Smooth muscle cell (in vitro differentiated cells): ENCODE measurements around the gene MROH2A. TPM values are rescaled to one million over a fixed set of nuclear protein-coding genes. Genes with fewer than 3 reads are reported as not detected.

Source experiments
- DNase-seq: peaks from one replicate; lab custom pipeline; 2025; ENCODE audit not compliant: unreplicated experiment; lab: John Stamatoyannopoulos, UW
- H2AFZ ChIP-seq: fragments of 200-600 bp; sonication (generic); 2 replicates; pipeline ENCODE4 v1.6.0; 2016; ENCODE audit warnings: antibody characterized with exemption, low read depth, mild to moderate bottlenecking
- H3F3A ChIP-seq: fragments of 200-600 bp; sonication (generic); 2 replicates; pipeline ENCODE4 v1.6.0; 2017; ENCODE audit warnings: antibody characterized with exemption, low read depth
- H3K27ac ChIP-seq: fragments of 200-600 bp; sonication (generic); 2 replicates; pipeline ENCODE4 v1.5.1; 2016; ENCODE audit warnings: low read depth, mild to moderate bottlenecking
- H3K27me3 ChIP-seq: fragments of 200-600 bp; sonication (generic); 2 replicates; pipeline ENCODE4 v1.6.1; 2016; ENCODE audit warnings: low read depth, mild to moderate bottlenecking
- H3K36me3 ChIP-seq: fragments of 200-600 bp; sonication (generic); 2 replicates; pipeline ENCODE4 v1.5.1; 2016; ENCODE audit warnings: low read depth
- H3K4me1 ChIP-seq: fragments of 200-600 bp; sonication (generic); 2 replicates; pipeline ENCODE4 v1.5.1; 2016; ENCODE audit warnings: low read depth
- H3K4me2 ChIP-seq: fragments of 200-600 bp; sonication (generic); 2 replicates; pipeline ENCODE4 v1.6.0; 2016; ENCODE audit warnings: mild to moderate bottlenecking
- H3K4me3 ChIP-seq: fragments of 200-600 bp; sonication (generic); 2 replicates; pipeline ENCODE4 v1.5.1; 2016; ENCODE audit warnings: mild to moderate bottlenecking
- H3K79me2 ChIP-seq: fragments of 200-600 bp; sonication (generic); 2 replicates; pipeline ENCODE4 v1.6.0; 2016; ENCODE audit warnings: low read depth, mild to moderate bottlenecking
- H3K9ac ChIP-seq: fragments of 200-600 bp; sonication (generic); 2 replicates; pipeline ENCODE4 v1.6.0; 2016; ENCODE audit warnings: low read depth
- H3K9me3 ChIP-seq: fragments of 200-600 bp; sonication (generic); replicated peaks from 2 replicates; pipeline ENCODE4 v1.5.1; 2016; ENCODE audit warnings: low read depth
- H4K20me1 ChIP-seq: fragments of 200-600 bp; sonication (generic); 2 replicates; pipeline ENCODE4 v1.6.0; 2016; ENCODE audit warnings: low read depth
- WGBS: methylation state at CpG from one replicate; pipeline ENCODE4 v1.1.7; 2016; ENCODE audit warnings: low lambda C conversion rate; 5-methylcytosine and 5-hydroxymethylcytosine counted together
- polyA plus RNA-seq: library from polyadenylated mRNA; unstranded; fragments of >200 nt; fragmentation: Nextera tagmentation; extraction: Ambion mirVana; gene quantifications from 2 replicates; pipeline ENCODE4 v1.2.1, GENCODE V29; 2016
- total RNA-seq: library from RNA; depleted of rRNA; stranded (reverse); fragments of >200 nt; gene quantifications from 2 replicates; pipeline ENCODE4 v1.2.3, GENCODE V29; 2014
- TF ChIP-seq, protein P1 (sequence below): fragments of 200-600 bp; sonication (generic); IDR thresholded peaks from 2 replicates; pipeline ENCODE4 v1.5.1; 2017; ENCODE audit warnings: borderline replicate concordance, mild to moderate bottlenecking, antibody characterized with exemption; ENCODE audit not compliant: insufficient read depth, poor library complexity, severe bottlenecking

The MROH2A gene
- total and polyA plus RNA-seq, 2 experiments from 2014 or later: not detected

GRCh38 chr2:233791883-233792329 is 13.8 kb downstream of the MROH2A start:
- no peaks in the 10 kb centered on the region for H3K27me3 ChIP-seq
- no peak overlapping the region for H3K9ac ChIP-seq
- TF ChIP-seq, protein P1, sequence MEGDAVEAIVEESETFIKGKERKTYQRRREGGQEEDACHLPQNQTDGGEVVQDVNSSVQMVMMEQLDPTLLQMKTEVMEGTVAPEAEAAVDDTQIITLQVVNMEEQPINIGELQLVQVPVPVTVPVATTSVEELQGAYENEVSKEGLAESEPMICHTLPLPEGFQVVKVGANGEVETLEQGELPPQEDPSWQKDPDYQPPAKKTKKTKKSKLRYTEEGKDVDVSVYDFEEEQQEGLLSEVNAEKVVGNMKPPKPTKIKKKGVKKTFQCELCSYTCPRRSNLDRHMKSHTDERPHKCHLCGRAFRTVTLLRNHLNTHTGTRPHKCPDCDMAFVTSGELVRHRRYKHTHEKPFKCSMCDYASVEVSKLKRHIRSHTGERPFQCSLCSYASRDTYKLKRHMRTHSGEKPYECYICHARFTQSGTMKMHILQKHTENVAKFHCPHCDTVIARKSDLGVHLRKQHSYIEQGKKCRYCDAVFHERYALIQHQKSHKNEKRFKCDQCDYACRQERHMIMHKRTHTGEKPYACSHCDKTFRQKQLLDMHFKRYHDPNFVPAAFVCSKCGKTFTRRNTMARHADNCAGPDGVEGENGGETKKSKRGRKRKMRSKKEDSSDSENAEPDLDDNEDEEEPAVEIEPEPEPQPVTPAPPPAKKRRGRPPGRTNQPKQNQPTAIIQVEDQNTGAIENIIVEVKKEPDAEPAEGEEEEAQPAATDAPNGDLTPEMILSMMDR: no peak
- DNase-seq: no peak
- no peaks in the 10 kb centered on the region for H3K36me3 ChIP-seq
- no peaks in the 10 kb centered on the region for H4K20me1 ChIP-seq
- no peak overlapping the region for H3K4me3 ChIP-seq
- H3K79me2 ChIP-seq: no peaks in the 10 kb centered on the region
- H3K4me2 ChIP-seq: no peak overlapping the region
- no peak overlapping the region for H2AFZ ChIP-seq
- no peaks in the 10 kb centered on the region for H3F3A ChIP-seq
- 90% methylated on average over 9 of the region's 9 CpGs for WGBS
- no peaks in the 10 kb centered on the region for H3K9me3 ChIP-seq
- H3K27ac ChIP-seq: no peak overlapping the region
- H3K4me1 ChIP-seq: no peaks in the 10 kb centered on the region

DNA sequence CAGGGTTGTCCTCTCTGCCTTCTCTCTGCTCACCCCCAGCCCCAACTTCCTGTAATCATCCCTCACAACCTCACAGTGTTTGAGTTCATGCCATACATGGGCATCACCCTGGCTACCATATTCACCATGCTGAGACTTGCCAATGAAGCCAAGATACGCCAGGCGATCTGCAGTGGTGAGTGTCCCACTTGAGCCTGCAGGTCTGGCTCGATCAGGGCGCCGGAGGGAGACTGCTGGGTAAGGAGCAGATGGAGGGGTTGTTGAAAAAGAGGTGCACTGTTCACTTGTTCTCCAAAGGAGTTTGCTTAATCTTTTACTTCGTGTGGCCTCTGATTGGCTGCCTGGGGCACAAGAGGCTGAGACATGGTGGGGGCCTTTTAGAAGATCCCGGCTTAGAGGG is 14.6 kb downstream of the MROH2A start:
- H3K4me1 ChIP-seq: no peaks in the 10 kb centered on the region
- H3K4me2 ChIP-seq: no peak overlapping the region
- no peaks in the 10 kb centered on the region for H3K9me3 ChIP-seq
- 94% methylated on average over 7 of the region's 7 CpGs for WGBS
- TF ChIP-seq, protein P1: no peak
- no peaks in the 10 kb centered on the region for H3K79me2 ChIP-seq
- DNase-seq: no peak
- H3F3A ChIP-seq: no peaks in the 10 kb centered on the region
- H3K36me3 ChIP-seq: no peaks in the 10 kb centered on the region
- no peak overlapping the region for H3K4me3 ChIP-seq
- H2AFZ ChIP-seq: no peak overlapping the region
- H3K9ac ChIP-seq: no peak overlapping the region
- H4K20me1 ChIP-seq: no peaks in the 10 kb centered on the region
- no peak overlapping the region for H3K27ac ChIP-seq
- no peaks in the 10 kb centered on the region for H3K27me3 ChIP-seq

DNA sequence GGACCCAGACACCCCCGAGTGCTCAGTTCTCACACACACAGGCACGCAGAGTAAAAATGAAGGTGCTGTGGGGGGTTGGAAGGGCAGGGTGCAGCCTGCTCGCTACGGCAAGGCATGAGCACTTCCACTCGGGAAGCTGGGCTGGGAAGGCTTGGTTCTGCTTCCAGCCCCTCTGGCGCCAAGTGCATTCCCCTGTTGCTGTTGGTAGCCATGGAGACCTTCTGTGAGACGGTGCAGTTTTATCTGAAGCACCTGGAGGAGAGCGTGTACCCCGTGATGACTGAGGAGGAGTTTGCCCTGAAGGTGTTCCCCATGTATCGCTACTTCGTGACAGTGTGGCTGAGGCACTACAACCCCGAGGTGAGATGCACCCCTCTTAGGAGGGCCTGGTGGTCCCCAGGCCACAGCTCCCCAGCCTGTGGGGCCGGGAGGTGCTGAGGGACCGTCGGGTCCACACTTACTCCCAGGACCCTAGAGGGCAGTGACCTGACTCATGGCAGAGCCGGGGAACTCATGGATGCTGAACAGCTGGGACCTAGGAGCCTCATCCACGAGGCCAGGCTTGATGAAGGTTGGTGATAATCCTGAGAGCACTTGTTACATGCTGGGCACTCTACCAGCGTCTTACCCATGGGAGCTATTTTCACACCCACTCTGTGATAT is 15.5 kb downstream of the MROH2A start:
- Histone ChIP-seq H3K36me3 (no peaks in the 10 kb centered on the region), H3F3A (no peaks in the 10 kb centered on the region), H2AFZ (no peak overlapping the region), H3K4me1 (no peaks in the 10 kb centered on the region), H3K79me2 (no peaks in the 10 kb centered on the region), H3K9ac (no peak overlapping the region), H3K9me3 (no peaks in the 10 kb centered on the region), H3K4me3 (no peak overlapping the region), H3K27ac (no peak overlapping the region), H3K27me3 (no peaks in the 10 kb centered on the region), H4K20me1 (no peaks in the 10 kb centered on the region), H3K4me2 (no peak overlapping the region)
- 90% methylated on average over 18 of the region's 18 CpGs for WGBS
- TF ChIP-seq, protein P1: no peak
- DNase-seq: no peak

- H3K36me3 ChIP-seq: no peaks in the 10 kb centered on the region
- H3K9ac ChIP-seq: no peak overlapping the region
- H3K79me2 ChIP-seq: no peaks in the 10 kb centered on the region
- no peaks in the 10 kb centered on the region for H3K27me3 ChIP-seq
- no peak overlapping the region for H3K27ac ChIP-seq
- no peak overlapping the region for H3K4me2 ChIP-seq
- H3F3A ChIP-seq: no peaks in the 10 kb centered on the region
- H3K4me1 ChIP-seq: no peaks in the 10 kb centered on the region
- no peak for DNase-seq
- no peaks in the 10 kb centered on the region for H3K9me3 ChIP-seq
- TF ChIP-seq, protein P1: no peak
- no peak overlapping the region for H3K4me3 ChIP-seq
- no peak overlapping the region for H2AFZ ChIP-seq
- H4K20me1 ChIP-seq: no peaks in the 10 kb centered on the region
- WGBS: 93% methylated on average over 17 of the region's 17 CpGs
Measured at GRCh38 chr2:233794128-233794658, 16.1 kb downstream of the MROH2A start.
